ENCODE data around the gene ZNF497.

The ZNF497 gene

GRCh38 chr19:58335630-58336029 lies 26.9 kb downstream of the ZNF497 start:
- H3K79me2 ChIP-seq (ENCODE audit: insufficient read depth, low read length): no peaks in the 10 kb centered on the region
- H3K4me2 ChIP-seq (ENCODE audit: low read depth, low read length, poor library complexity, severe bottlenecking): no peak overlapping the region
- H3K4me1 ChIP-seq (ENCODE audit: insufficient read depth, low read length, poor library complexity, severe bottlenecking): peaks cover 20% of the 10 kb centered on the region
- H3K9ac ChIP-seq (ENCODE audit: low read depth, low read length, poor library complexity, severe bottlenecking): no peak overlapping the region
- no peaks in the 10 kb centered on the region for H3K9me3 ChIP-seq (ENCODE audit: insufficient read depth, low read depth, low read length)
- H3K9me2 ChIP-seq (replicated peaks; ENCODE audit: low read depth, low read length): no peaks in the 10 kb centered on the region
- H3F3A ChIP-seq (ENCODE audit: low read depth): no peaks in the 10 kb centered on the region
- no peak overlapping the region for H3K4me3 ChIP-seq (ENCODE audit: low read length, poor library complexity, severe bottlenecking)
- H4K20me1 ChIP-seq (ENCODE audit: insufficient read depth, low read length, poor library complexity, severe bottlenecking): no peaks in the 10 kb centered on the region
- TF ChIP-seq EZH2phosphoT487 (IDR thresholded peaks at IDR 0.05; ENCODE audit: borderline replicate concordance): no peak
- TF ChIP-seq CTCF (conservative IDR thresholded peaks at IDR 0.05; ENCODE audit: low read length): no peak
- H3K27me3 ChIP-seq (ENCODE audit: insufficient read depth, low read length, poor library complexity, severe bottlenecking): no peaks in the 10 kb centered on the region
- H3K36me3 ChIP-seq (ENCODE audit: insufficient read depth, low read length): no peaks in the 10 kb centered on the region
- H2AFZ ChIP-seq (ENCODE audit: low read length): no peak overlapping the region

GRCh38 chr19:58334691-58335249 lies 27.8 kb downstream of the ZNF497 start:
- Histone ChIP-seq H3F3A (ENCODE audit: low read depth) (no peaks in the 10 kb centered on the region), H3K4me3 (ENCODE audit: low read length, poor library complexity, severe bottlenecking) (no peak overlapping the region), H3K4me1 (ENCODE audit: insufficient read depth, low read length, poor library complexity, severe bottlenecking) (peaks cover 18% of the 10 kb centered on the region), H3K36me3 (ENCODE audit: insufficient read depth, low read length) (no peaks in the 10 kb centered on the region), H3K9me3 (ENCODE audit: insufficient read depth, low read depth, low read length) (no peaks in the 10 kb centered on the region), H4K20me1 (ENCODE audit: insufficient read depth, low read length, poor library complexity, severe bottlenecking) (no peaks in the 10 kb centered on the region), H3K9ac (ENCODE audit: low read depth, low read length, poor library complexity, severe bottlenecking) (no peak overlapping the region), H3K9me2 (replicated peaks; ENCODE audit: low read depth, low read length) (no peaks in the 10 kb centered on the region), H2AFZ (ENCODE audit: low read length) (no peak overlapping the region), H3K79me2 (ENCODE audit: insufficient read depth, low read length) (no peaks in the 10 kb centered on the region), H3K4me2 (ENCODE audit: low read depth, low read length, poor library complexity, severe bottlenecking) (no peak overlapping the region), H3K27me3 (ENCODE audit: insufficient read depth, low read length, poor library complexity, severe bottlenecking) (no peaks in the 10 kb centered on the region)
- no peak for TF ChIP-seq EZH2phosphoT487 (IDR thresholded peaks at IDR 0.05; ENCODE audit: borderline replicate concordance)

GRCh38 chr19:58332697-58333096 lies 29.9 kb downstream of the ZNF497 start:
- no peak overlapping the region for H2AFZ ChIP-seq (ENCODE audit: low read length)
- no peak overlapping the region for H3K4me2 ChIP-seq (ENCODE audit: low read depth, low read length, poor library complexity, severe bottlenecking)
- no peaks in the 10 kb centered on the region for H3K36me3 ChIP-seq (ENCODE audit: insufficient read depth, low read length)
- no peaks in the 10 kb centered on the region for H3K9me2 ChIP-seq (replicated peaks; ENCODE audit: low read depth, low read length)
- H4K20me1 ChIP-seq (ENCODE audit: insufficient read depth, low read length, poor library complexity, severe bottlenecking): no peaks in the 10 kb centered on the region
- peaks cover 7% of the 10 kb centered on the region; the same call in 1 of the 2 replicates for H3K79me2 ChIP-seq (ENCODE audit: insufficient read depth, low read length)
- H3F3A ChIP-seq (ENCODE audit: low read depth): no peaks in the 10 kb centered on the region
- H3K9me3 ChIP-seq (ENCODE audit: insufficient read depth, low read depth, low read length): no peaks in the 10 kb centered on the region
- peaks cover 18% of the 10 kb centered on the region for H3K4me1 ChIP-seq (ENCODE audit: insufficient read depth, low read length, poor library complexity, severe bottlenecking)
- H3K9ac ChIP-seq (ENCODE audit: low read depth, low read length, poor library complexity, severe bottlenecking): no peak overlapping the region
- H3K27me3 ChIP-seq (ENCODE audit: insufficient read depth, low read length, poor library complexity, severe bottlenecking): no peaks in the 10 kb centered on the region
- H3K4me3 ChIP-seq (ENCODE audit: low read length, poor library complexity, severe bottlenecking): no peak overlapping the region
- TF ChIP-seq EZH2phosphoT487 (IDR thresholded peaks at IDR 0.05; ENCODE audit: borderline replicate concordance) (no peak), CTCF (conservative IDR thresholded peaks at IDR 0.05; ENCODE audit: low read length) (no peak)

- Histone ChIP-seq H3K4me1 (ENCODE audit: insufficient read depth, low read length, poor library complexity, severe bottlenecking) (peaks cover 32% of the 10 kb centered on the region), H3K27me3 (ENCODE audit: insufficient read depth, low read length, poor library complexity, severe bottlenecking) (no peaks in the 10 kb centered on the region), H3K9me3 (ENCODE audit: insufficient read depth, low read depth, low read length) (no peaks in the 10 kb centered on the region), H3K4me2 (ENCODE audit: low read depth, low read length, poor library complexity, severe bottlenecking) (no peak overlapping the region), H3F3A (ENCODE audit: low read depth) (no peaks in the 10 kb centered on the region), H3K9ac (ENCODE audit: low read depth, low read length, poor library complexity, severe bottlenecking) (no peak overlapping the region), H3K4me3 (ENCODE audit: low read length, poor library complexity, severe bottlenecking) (no peak overlapping the region), H3K9me2 (replicated peaks; ENCODE audit: low read depth, low read length) (no peaks in the 10 kb centered on the region), H2AFZ (ENCODE audit: low read length) (no peak overlapping the region), H4K20me1 (ENCODE audit: insufficient read depth, low read length, poor library complexity, severe bottlenecking) (no peaks in the 10 kb centered on the region), H3K79me2 (ENCODE audit: insufficient read depth, low read length) (peaks cover 18% of the 10 kb centered on the region; the same call in 1 of the 2 replicates), H3K36me3 (ENCODE audit: insufficient read depth, low read length) (no peaks in the 10 kb centered on the region)
- TF ChIP-seq CTCF (conservative IDR thresholded peaks at IDR 0.05; ENCODE audit: low read length) (no peak), EZH2phosphoT487 (IDR thresholded peaks at IDR 0.05; ENCODE audit: borderline replicate concordance) (no peak)
Measured at GRCh38 chr19:58330458-58330857, 32.1 kb downstream of the ZNF497 start.
